Thymus (tissue), 11 donors: ENCODE measurements around the gene DISC1. TPM values are rescaled to one million over a fixed set of nuclear protein-coding genes. Genes with fewer than 3 reads are reported as not detected.

Experiments used
- DNase-seq, 9 donors: peaks; one replicate each; pipeline ENCODE4 v3.0.0-alpha.2; 2013; ENCODE audit warnings: low spot score in 9 of 9, low read depth in 6 of 9, missing footprints in 1 of 9
- H3K27ac ChIP-seq, 2 donors: one replicate each; pipeline ENCODE4 v1.5.1; 2013; ENCODE audit warnings: control low read depth in 1 of 2, low read depth in 1 of 2, low read length in 1 of 2, mild to moderate bottlenecking in 1 of 2, moderate library complexity in 1 of 2
- H3K27me3 ChIP-seq, 2 donors: one replicate each; pipeline ENCODE4 v1.5.1; 2013; ENCODE audit warnings: low read length in 1 of 2; ENCODE audit not compliant: control insufficient read depth in 2 of 2, insufficient read depth in 1 of 2
- H3K36me3 ChIP-seq, 2 donors: one replicate each; pipeline ENCODE4 v1.5.1; 2013; ENCODE audit warnings: low read length in 1 of 2, mild to moderate bottlenecking in 1 of 2, moderate library complexity in 1 of 2; ENCODE audit not compliant: control insufficient read depth in 2 of 2, insufficient read depth in 2 of 2
- H3K4me1 ChIP-seq, 2 donors: one replicate each; pipeline ENCODE4 v1.5.1; 2013; ENCODE audit warnings: low read length in 2 of 2; ENCODE audit not compliant: control insufficient read depth in 2 of 2, insufficient read depth in 2 of 2
- H3K4me3 ChIP-seq, 2 donors: one replicate each; pipeline ENCODE4 v1.5.1; 2013; ENCODE audit warnings: low read length in 2 of 2, control low read depth in 1 of 2, mild to moderate bottlenecking in 1 of 2
- H3K9me3 ChIP-seq, 2 donors: one replicate each; pipeline ENCODE4 v1.5.1; 2013; ENCODE audit warnings: low read length in 1 of 2, mild to moderate bottlenecking in 1 of 2; ENCODE audit not compliant: control insufficient read depth in 2 of 2, insufficient read depth in 1 of 2
- WGBS: extraction: QIAGEN DNeasy Blood & Tissue Kit; methylation state at CpG from one replicate; pipeline ENCODE4 v1.1.7; 2013; 5-methylcytosine and 5-hydroxymethylcytosine counted together
- polyA plus RNA-seq: library from polyadenylated mRNA; stranded (reverse); fragments of 200-250 nt; gene quantifications from one replicate; pipeline ENCODE4 v1.2.3, GENCODE V29; 2013
- total RNA-seq: library from RNA; stranded (reverse); fragments of 120-200 nt; gene quantifications from one replicate; pipeline ENCODE4 v1.2.4, GENCODE V29; 2013
- donor health status: healthy.

Gene DISC1
- total and polyA plus RNA-seq, 2 donors: 4.4 to 5.3 TPM

DNA sequence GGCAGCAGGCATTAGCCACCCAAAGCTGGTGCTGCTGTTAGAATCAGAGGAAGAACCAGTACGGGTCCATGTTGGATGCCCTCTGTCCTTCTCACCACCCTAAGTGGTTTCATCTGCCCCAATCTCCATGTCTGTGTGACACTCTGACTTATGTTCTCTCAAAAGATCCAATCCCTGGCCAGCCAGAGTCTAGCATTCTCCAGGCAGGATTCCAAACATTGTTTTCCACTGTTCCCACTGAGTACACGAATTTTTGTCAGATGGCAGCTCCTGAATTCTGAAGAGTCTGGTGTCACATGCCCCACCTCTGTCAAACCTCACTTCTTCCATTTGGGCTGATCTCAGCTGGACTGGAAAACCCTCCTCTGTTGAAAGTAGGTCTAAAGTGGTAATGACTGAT is 166.0 kb downstream of the DISC1 start:
- Histone ChIP-seq H3K4me3 (no peak overlapping the region), H3K27ac (no peak overlapping the region), H3K4me1 (no peaks in the 10 kb centered on the region), H3K27me3 (no peaks in the 10 kb centered on the region), H3K9me3 (no peaks in the 10 kb centered on the region), H3K36me3 (no peaks in the 10 kb centered on the region)
- DNase-seq: no peak
- 92% methylated on average over 2 of the region's 2 CpGs for WGBS

DNA sequence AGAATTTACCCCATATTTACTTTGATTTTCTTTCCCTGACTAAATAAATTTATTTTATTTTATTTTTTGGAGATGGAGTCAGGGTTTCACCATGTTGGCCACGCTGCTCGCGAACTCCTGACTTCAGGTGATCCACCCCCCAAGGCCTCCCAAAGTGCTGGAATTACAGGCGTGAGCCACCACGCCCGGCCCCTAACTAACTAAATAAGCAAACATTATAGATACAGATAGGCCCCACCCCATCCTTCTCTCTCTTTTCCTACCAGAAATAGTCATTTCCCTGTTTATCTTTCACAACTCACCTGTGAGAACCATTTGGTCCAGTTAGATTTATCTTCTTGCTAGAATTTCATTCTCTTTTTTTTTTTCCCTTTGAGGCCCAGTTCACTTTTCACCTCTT is 167.3 kb downstream of the DISC1 start:
- no peak for DNase-seq
- Histone ChIP-seq H3K27ac (no peak overlapping the region), H3K9me3 (no peaks in the 10 kb centered on the region), H3K4me3 (no peak overlapping the region), H3K4me1 (no peaks in the 10 kb centered on the region), H3K27me3 (no peaks in the 10 kb centered on the region), H3K36me3 (no peaks in the 10 kb centered on the region)
- over 99% methylated on average over 6 of the region's 6 CpGs for WGBS

DNA sequence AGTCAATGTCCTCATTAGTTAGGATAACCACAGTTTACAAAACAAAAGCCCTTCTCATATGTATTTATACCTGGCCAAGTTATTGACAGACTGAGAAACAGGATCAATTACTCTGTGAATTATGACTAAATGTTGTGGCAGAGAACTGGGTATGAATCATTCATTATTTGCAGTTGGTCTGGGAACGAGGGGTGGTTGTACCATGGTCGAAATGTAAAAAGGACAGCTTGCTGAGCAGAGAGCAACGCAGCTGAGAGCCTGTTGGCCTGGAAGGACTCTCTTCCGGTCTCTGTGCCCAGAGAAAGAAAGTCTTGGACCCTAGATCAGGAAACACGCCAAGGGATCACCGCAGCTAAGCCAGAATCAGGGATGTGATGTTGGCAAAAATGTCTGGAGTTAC is 169.6 kb downstream of the DISC1 start:
- H3K36me3 ChIP-seq: no peaks in the 10 kb centered on the region
- no peaks in the 10 kb centered on the region for H3K27me3 ChIP-seq
- no peaks in the 10 kb centered on the region for H3K4me1 ChIP-seq
- no peak overlapping the region for H3K4me3 ChIP-seq
- no peaks in the 10 kb centered on the region for H3K9me3 ChIP-seq
- 97% methylated on average over 6 of the region's 6 CpGs for WGBS
- no peak overlapping the region for H3K27ac ChIP-seq
- no peak for DNase-seq

DNA sequence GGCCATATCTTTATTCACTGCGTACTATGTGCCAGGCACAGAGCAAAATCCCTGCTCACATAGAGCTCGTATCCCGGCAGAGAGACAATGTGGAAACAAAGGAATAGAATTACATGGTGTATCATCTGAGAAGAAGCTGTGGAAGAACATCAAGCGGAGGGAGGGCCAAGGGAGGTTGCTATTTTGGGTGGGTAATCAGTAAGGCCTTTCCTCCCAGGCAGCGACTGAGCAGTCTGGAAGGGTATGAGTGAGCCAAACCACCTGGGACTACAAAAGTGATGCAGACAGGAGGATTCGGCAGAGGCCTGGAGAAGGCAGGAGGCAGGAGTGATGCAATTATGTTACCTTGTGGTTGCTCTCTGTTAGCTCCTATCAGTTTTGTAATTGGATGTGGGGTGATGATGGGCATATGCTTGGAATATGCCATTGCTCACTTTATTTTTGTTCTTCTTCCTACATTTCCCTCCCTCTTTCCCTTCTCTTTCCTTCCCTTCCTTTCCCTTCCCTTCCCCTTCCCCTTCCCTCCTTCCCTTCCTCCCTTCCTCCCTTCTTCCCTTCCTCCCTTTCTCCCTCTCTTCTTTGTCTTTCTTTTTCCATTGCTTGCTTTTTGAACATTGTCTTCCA is 172.9 kb downstream of the DISC1 start:
- no peaks in the 10 kb centered on the region for H3K27me3 ChIP-seq
- WGBS: 96% methylated on average over 6 of the region's 6 CpGs
- no peaks in the 10 kb centered on the region for H3K36me3 ChIP-seq
- no peak overlapping the region for H3K4me3 ChIP-seq
- no peaks in the 10 kb centered on the region for H3K9me3 ChIP-seq
- no peaks in the 10 kb centered on the region for H3K4me1 ChIP-seq
- no peak overlapping the region for H3K27ac ChIP-seq
- DNase-seq: no peak

DNA sequence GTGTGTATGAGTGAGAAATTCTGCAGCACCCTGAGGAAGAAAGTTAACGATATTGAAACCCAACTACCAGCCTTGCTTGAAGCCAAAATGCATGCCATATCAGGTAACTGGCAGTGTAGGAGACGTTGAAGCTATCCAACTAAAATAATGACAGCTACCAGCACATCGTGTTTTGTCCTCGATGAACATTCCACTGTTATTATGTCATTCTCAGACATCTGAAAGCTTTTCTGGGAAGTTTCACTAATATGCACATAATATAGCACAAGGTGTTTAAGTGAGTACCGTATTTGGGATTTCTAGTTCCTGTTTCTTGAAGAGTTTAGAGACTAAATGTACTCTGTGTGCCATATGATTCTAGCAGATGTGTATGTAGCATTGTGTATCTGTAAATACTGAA is 173.5 kb downstream of the DISC1 start:
- no peaks in the 10 kb centered on the region for H3K36me3 ChIP-seq
- no peak for DNase-seq
- H3K9me3 ChIP-seq: no peaks in the 10 kb centered on the region
- H3K27ac ChIP-seq: no peak overlapping the region
- 93% methylated on average over 5 of the region's 5 CpGs for WGBS
- H3K27me3 ChIP-seq: no peaks in the 10 kb centered on the region
- no peak overlapping the region for H3K4me3 ChIP-seq
- no peaks in the 10 kb centered on the region for H3K4me1 ChIP-seq

- no peak overlapping the region for H3K4me3 ChIP-seq
- 98% methylated on average over 6 of the region's 6 CpGs for WGBS
- DNase-seq: no peak
- H3K9me3 ChIP-seq: no peaks in the 10 kb centered on the region
- H3K27me3 ChIP-seq: no peaks in the 10 kb centered on the region
- H3K27ac ChIP-seq: no peak overlapping the region
- no peaks in the 10 kb centered on the region for H3K36me3 ChIP-seq
- H3K4me1 ChIP-seq: no peaks in the 10 kb centered on the region
Observed at GRCh38 chr1:231801042-231801585, 174.5 kb downstream of the DISC1 start.

- Histone ChIP-seq H3K4me1 (no peaks in the 10 kb centered on the region), H3K4me3 (no peak overlapping the region), H3K27me3 (no peaks in the 10 kb centered on the region), H3K36me3 (no peaks in the 10 kb centered on the region), H3K9me3 (no peaks in the 10 kb centered on the region), H3K27ac (no peak overlapping the region)
- DNase-seq: no peak
- 89% methylated on average over 8 of the region's 8 CpGs for WGBS
Observed at GRCh38 chr1:231803353-231803752, 176.8 kb downstream of the DISC1 start.

DNA sequence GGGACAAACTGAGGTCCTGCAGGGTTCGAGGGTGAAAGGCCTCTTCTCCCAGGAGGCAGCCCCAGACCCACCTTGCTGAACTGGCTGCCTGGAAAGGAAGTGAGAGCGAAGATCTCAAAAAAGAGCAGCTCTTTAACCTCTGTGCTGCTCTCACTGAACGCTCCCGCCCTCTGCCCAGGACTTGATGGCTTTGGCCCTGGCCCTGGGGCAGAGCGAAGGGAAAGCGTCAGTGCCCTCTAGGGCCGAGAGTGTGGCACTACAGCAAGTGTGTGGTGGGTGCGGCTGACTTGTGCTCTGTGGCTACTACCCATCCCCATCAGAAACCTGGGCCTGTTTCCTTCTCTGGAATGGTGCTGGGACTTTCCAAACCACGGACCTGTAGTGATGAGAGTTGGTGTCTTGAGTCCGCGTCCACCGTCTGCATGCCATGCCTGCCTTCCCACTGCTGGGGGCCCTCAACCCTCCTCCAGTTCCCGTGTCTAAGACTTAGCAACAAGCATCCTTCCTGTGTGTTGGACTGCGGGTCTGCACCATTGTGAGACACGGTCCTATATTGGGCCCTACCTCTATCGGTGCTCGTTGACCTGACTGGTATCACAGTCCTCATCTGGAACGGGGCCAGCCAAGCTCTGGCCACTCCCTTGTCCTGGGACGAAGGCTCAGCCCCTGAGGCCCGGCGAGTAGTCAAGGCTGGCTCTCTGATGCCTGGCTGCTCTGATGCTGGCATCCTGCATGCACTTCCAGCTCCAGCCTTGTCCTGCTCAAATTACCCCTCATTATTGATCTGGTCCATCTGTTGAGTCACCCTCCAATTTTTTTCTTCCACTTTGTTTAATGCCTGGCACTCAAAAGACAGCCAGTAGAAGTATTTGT is 180.3 kb downstream of the DISC1 start:
- H3K4me3 ChIP-seq: no peak overlapping the region
- DNase-seq: peak in 5 of 9 donors; percentile 8 to 42 (median 12)
- 91% methylated on average over 21 of the region's 21 CpGs for WGBS

GRCh38 chr1:231807541-231807940 is 181.0 kb downstream of the DISC1 start:
- Histone ChIP-seq H3K36me3 (no peaks in the 10 kb centered on the region), H3K4me1 (no peaks in the 10 kb centered on the region), H3K27me3 (no peaks in the 10 kb centered on the region), H3K27ac (no peak overlapping the region), H3K4me3 (no peak overlapping the region), H3K9me3 (no peaks in the 10 kb centered on the region)
- over 99% methylated on average over 2 of the region's 2 CpGs for WGBS
- DNase-seq: no peak

More for the DNA sequence above, 180.3 kb downstream of the DISC1 start:
- Histone ChIP-seq H3K4me1 (no peaks in the 10 kb centered on the region), H3K27me3 (no peaks in the 10 kb centered on the region), H3K9me3 (no peaks in the 10 kb centered on the region), H3K36me3 (no peaks in the 10 kb centered on the region), H3K27ac (no peak overlapping the region)
